Measurements from ENCODE around the gene NME5. TPM values are rescaled to one million over a fixed set of nuclear protein-coding genes. Genes with fewer than 3 reads are reported as not detected.

Gene NME5
- total and polyA plus RNA-seq, 9 of the 15 experiments (the other 6 are each of a cell fraction or from before 2014, with no cell fraction given) = not detected

DNA sequence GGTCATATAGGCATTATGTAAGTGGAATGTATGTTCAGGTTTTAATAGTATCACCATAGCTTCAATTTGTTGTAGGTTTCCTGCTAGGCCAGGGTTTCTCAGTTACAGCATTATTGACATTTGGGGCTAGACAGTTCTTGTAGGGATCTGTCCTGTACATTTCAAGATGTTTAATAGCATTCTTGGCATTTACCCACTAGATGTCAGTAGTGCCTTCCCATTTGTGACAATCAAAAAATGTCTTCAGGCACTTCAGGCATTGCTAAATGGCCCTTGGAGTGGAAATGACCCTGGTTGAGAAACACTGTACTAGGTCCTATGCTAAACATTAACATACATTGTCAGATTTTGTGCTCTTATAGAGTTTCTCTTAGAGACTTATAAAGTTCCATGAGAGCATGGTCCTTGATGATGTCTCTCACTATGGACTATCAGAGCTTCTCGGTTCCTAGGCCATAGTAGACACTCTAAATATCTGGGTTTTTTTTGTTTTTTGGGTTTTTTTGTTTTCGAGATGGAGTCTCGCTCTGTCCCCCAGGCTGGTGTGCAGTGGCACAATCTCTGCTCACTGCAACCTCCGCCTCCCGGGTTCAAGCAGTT is 41.1 kb upstream of the NME5 start (continued):
- TF ChIP-seq SAP30 (IDR thresholded peaks at IDR 0.05; ENCODE audit: borderline replicate concordance, insufficient read depth, low read depth, low read length, poor library complexity, severe bottlenecking) (no peak), MCM5 (IDR thresholded peaks at IDR 0.05; ENCODE audit: low read depth) (no peak), ZNF324 (CRISPR knock-in tag; IDR thresholded peaks at IDR 0.05) (no peak), SOX6 (IDR thresholded peaks at IDR 0.05) (0 out of 2 replicates have a peak, but pooled peaks have one; percentile 34), ZSCAN32 (CRISPR knock-in tag; IDR thresholded peaks at IDR 0.05) (no peak), SMC3 (conservative IDR thresholded peaks at IDR 0.05; ENCODE audit: insufficient read depth, low read depth, low read length) (peak; percentile 56), TEAD2 (tag; IDR thresholded peaks at IDR 0.05) (0 out of 2 replicates have a peak, but pooled peaks have one; percentile 8), ZNF77 (CRISPR knock-in tag; IDR thresholded peaks at IDR 0.05) (no peak), CREM (IDR thresholded peaks at IDR 0.05; ENCODE audit: low read depth) (0 out of 2 replicates have a peak, but pooled peaks have one; percentile 11), XRCC5 (IDR thresholded peaks at IDR 0.05; ENCODE audit: low read depth, low read length) (no peak), SIN3A (IDR thresholded peaks at IDR 0.05; ENCODE audit: borderline replicate concordance in 2 of 2, control insufficient read depth in 1 of 2, low read depth in 2 of 2, low read length in 2 of 2) (0 out of 4 replicates have a peak, but pooled peaks of 1 of the 2 experiments have one; percentile 3), CEBPG (CRISPR knock-in tag; IDR thresholded peaks at IDR 0.05) (no peak), CEBPG (tag; conservative IDR thresholded peaks at IDR 0.05 in 1 of 2, IDR thresholded peaks at IDR 0.05 in 1 of 2) (peak; percentile 37 to 43; a peak in 1 of 4 replicates), TRIM28 (IDR thresholded peaks at IDR 0.05) (no peak), TEAD1 (CRISPR knock-in tag; IDR thresholded peaks at IDR 0.05) (peak in 1 of 2 experiments; percentile 17; a peak in 1 of 4 replicates), TEAD4 (IDR thresholded peaks at IDR 0.05; ENCODE audit: low read length) (peak; percentile 64), TEAD4 (CRISPR knock-in tag; IDR thresholded peaks at IDR 0.05; ENCODE audit: borderline replicate concordance) (no peak), POLR2G (IDR thresholded peaks at IDR 0.05; ENCODE audit: low read depth, low read length) (peak; percentile 25; the same call in 1 of the 2 replicates)
- TF ChIP-seq, protein P1, sequence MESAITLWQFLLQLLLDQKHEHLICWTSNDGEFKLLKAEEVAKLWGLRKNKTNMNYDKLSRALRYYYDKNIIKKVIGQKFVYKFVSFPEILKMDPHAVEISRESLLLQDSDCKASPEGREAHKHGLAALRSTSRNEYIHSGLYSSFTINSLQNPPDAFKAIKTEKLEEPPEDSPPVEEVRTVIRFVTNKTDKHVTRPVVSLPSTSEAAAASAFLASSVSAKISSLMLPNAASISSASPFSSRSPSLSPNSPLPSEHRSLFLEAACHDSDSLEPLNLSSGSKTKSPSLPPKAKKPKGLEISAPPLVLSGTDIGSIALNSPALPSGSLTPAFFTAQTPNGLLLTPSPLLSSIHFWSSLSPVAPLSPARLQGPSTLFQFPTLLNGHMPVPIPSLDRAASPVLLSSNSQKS (CRISPR knock-in tag; IDR thresholded peaks at IDR 0.05) = no peak
- TF ChIP-seq, protein P2, sequence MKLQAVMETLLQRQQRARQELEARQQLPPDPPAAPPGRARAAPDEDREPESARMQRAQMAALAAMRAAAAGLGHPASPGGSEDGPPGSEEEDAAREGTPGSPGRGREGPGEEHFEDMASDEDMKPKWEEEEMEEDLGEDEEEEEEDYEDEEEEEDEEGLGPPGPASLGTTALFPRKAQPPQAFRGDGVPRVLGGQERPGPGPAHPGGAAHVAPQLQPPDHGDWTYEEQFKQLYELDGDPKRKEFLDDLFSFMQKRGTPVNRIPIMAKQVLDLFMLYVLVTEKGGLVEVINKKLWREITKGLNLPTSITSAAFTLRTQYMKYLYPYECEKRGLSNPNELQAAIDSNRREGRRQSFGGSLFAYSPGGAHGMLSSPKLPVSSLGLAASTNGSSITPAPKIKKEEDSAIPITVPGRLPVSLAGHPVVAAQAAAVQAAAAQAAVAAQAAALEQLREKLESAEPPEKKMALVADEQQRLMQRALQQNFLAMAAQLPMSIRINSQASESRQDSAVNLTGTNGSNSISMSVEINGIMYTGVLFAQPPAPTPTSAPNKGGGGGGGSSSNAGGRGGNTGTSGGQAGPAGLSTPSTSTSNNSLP (IDR thresholded peaks at IDR 0.05; ENCODE audit: borderline replicate concordance, low read depth, low read length) = peak; percentile 99
- TF ChIP-seq, protein P3, sequence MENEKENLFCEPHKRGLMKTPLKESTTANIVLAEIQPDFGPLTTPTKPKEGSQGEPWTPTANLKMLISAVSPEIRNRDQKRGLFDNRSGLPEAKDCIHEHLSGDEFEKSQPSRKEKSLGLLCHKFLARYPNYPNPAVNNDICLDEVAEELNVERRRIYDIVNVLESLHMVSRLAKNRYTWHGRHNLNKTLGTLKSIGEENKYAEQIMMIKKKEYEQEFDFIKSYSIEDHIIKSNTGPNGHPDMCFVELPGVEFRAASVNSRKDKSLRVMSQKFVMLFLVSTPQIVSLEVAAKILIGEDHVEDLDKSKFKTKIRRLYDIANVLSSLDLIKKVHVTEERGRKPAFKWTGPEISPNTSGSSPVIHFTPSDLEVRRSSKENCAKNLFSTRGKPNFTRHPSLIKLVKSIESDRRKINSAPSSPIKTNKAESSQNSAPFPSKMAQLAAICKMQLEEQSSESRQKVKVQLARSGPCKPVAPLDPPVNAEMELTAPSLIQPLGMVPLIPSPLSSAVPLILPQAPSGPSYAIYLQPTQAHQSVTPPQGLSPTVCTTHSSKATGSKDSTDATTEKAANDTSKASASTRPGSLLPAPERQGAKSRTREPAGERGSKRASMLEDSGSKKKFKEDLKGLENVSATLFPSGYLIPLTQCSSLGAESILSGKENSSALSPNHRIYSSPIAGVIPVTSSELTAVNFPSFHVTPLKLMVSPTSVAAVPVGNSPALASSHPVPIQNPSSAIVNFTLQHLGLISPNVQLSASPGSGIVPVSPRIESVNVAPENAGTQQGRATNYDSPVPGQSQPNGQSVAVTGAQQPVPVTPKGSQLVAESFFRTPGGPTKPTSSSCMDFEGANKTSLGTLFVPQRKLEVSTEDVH (IDR thresholded peaks at IDR 0.05; ENCODE audit: low read depth, partially characterized antibody) = peak; percentile 23
- TF ChIP-seq, protein P4, sequence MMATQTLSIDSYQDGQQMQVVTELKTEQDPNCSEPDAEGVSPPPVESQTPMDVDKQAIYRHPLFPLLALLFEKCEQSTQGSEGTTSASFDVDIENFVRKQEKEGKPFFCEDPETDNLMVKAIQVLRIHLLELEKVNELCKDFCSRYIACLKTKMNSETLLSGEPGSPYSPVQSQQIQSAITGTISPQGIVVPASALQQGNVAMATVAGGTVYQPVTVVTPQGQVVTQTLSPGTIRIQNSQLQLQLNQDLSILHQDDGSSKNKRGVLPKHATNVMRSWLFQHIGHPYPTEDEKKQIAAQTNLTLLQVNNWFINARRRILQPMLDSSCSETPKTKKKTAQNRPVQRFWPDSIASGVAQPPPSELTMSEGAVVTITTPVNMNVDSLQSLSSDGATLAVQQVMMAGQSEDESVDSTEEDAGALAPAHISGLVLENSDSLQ (IDR thresholded peaks at IDR 0.05) = peak; percentile 55; the same call in 1 of the 2 replicates
